Activated CD8-positive, alpha-beta memory T cell treated with anti-CD3 and anti-CD28 coated beads for 4 hours (primary cell): ENCODE results near the gene FOXF2.
"Not testable (repeated sequence)": the region's sequence is repeated elsewhere in the genome, so short reads cannot be mapped to it uniquely, and the experiment has no call there.

ENCODE experiments used
- DNase-seq, 2 donors: peaks; one replicate each; pipeline ENCODE4 v3.0.0-alpha.2; 2020; ENCODE audit warnings: low read depth in 2 of 2

The FOXF2 gene

DNA sequence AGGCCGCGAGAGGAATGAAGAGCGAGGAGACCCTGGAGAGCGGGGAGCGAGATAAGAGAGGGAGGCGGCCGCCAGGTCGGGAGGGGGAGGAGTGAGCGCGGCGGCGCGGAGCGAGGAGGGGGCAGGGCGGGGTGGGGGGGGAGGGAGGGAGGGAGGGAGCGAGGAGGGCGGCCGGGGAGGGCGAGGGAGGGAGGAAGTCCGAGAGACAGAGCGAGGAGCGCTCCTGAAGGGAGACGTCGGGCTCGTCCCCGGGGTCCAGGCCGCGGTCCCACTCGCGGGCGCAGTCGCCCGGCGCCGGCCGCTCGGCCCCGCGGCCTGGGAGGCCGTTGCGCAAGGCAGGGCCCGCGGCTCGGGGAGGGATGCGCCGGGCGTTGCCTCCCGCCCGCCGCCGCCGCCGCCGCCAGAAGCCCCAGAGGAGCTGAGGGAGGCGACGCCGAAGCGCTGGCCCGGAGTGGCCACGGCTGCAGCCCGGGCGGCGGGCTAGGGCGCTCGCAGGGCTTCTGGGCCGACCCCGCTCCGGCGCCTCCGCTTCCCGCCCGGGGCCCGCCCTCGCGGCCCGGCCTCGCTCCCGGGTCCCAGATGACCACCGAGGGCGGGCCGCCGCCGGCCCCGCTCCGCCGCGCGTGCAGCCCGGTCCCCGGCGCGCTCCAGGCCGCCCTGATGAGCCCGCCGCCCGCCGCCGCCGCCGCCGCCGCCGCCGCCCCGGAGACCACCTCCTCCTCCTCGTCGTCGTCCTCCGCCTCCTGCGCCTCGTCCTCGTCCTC lies at the start of gene FOXF2:
Gene FOXF2 (plus strand): TSS at position 208 of the 764 bp plus-strand sequence. CDS start 372 bp downstream, at position 580.
- DNase-seq, result no peak

DNA sequence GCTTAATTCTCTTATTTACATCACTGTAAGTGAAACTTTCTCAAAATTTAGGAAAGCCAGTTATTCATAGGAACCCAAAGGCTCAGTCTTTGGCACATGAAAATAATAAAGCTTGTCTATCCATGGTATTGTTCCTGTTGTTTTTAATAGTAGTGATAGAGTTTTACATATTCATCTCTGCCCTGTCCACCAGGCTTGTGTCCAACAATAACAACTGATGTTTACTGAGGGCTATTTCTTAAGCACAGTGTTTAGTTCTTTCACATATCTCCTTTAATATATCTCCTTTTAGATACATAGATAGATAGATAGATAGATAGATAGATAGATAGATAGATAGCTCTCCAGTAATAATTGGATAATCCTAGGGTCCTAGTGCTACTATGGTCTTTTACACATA lies 43.3 kb upstream of the FOXF2 start:
- no peak for DNase-seq

- no peak for DNase-seq
Measured at GRCh38 chr6:1346558-1347091, 42.8 kb upstream of the FOXF2 start.

- DNase-seq, result no peak
Measured at GRCh38 chr6:1347161-1347560, 42.2 kb upstream of the FOXF2 start.

DNA sequence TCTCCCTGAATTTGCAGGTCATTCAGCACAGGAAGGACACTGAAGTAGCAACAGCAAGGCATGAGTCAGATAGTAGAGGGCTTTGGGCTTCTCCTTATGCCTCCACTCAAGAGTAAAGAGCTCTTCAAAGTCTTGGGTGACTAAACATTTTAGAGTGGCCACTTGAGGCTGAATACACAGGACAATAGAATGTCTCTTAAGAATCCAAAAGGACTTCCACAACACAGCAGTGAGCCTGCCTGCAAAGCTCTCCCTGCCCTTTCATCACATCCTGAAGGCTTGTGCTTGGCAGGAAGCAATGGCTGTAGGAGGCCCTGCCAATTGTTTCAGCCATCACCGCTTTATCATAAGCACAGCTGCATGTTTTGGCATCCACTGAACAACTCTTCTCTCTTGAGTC lies 40.7 kb upstream of the FOXF2 start:
- DNase-seq, result no peak

DNA sequence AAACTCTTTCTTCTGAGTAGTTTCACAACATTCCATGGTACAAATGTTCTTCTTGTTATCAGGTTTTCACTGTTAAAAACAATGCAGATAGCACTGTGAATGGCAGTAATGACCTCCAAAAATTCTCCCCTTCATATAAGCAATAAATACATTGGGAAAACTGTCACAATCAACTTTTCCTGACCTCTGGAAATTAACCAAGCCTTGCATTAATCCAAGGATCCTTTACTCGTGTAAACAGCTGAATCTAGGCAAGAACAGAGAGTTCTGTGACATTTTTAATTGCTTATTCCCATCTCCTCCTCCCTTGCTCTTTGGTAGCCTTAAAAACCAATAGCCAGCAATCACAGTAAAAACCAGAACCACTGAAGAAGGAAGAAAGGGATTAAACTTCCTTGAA lies 39.7 kb upstream of the FOXF2 start:
- no peak for DNase-seq

GRCh38 chr6:1351381-1352008 lies 37.9 kb upstream of the FOXF2 start:
- DNase-seq, result no peak

DNA sequence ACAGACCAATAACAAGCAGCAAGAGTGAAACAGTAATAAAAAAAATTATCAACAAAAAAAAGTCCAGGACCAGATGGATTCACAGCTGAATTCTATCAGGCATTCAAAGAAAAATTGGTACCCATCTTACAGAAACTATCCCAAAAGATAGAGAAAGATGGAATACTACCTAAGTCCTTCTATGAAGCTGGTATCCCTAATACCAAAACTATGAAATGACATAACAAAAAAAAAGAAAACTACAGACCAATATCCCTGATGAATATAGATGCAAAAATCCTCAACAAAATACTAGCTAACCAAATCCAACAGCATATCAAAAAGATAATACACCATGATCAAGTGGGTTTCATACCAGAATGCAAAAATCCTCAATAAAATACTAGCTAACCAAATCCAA lies 34.3 kb upstream of the FOXF2 start:
- DNase-seq, result not testable (repeated sequence)

GRCh38 chr6:1361717-1362116 lies 27.7 kb upstream of the FOXF2 start:
- not testable (repeated sequence) for DNase-seq

DNA sequence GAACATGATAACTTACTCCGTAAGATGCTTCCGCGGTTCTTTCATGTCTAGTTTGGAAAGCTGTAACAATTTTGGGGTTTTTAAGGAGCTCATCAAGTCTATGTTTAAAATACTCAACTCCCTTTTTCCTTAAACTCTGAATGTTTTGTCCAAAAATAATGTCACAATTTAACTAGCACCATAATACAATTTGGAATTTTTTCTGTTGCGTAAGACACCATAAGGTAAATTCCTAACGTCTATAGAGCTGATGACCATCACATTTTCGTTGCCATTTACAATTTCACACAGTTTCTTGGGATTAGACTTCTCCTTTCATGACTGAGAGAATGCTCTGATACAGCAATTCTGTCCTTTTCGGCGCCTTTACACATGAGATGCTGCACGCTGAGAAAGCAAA lies 26.7 kb upstream of the FOXF2 start:
- DNase-seq, result no peak

- no peak for DNase-seq
Measured at GRCh38 chr6:1363298-1363697, 26.1 kb upstream of the FOXF2 start.

DNA sequence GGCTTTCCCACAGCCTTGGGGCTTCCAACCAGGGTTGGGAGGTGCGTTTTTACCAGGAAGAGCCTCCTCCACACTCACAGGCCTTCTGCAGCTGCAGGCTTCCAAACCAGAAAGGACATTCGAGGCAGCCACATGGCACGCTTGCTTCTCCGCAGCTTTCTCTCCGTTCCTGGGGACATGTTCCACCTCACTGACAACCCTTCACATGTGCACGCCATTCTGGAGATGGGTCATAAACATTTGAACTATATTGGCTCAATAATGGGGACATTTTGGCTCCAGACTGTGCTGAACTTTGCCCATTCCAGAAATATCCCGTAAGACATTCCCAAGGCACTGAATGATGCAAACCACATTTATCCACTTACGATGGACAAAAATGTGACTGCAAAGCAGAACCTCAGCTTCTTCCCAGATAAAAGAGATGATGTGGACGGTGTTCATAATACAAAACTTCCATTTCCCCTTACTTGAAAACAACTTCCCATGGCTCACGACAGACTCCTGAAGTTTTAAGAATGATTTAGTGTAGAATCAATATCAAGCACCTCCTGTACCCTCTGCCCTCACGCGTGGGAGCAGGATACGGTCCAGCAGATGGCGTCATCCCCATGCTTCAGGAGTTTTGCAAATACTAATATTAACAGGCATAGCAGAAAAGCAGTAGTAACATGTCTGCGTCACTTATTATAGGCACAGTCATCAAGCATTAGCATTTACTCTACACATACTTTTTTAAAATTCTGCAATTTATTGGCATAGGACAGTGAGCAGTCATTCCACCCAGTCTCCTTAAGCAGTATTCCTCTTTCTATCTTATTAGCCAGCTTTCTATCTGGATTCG lies 25.4 kb upstream of the FOXF2 start:
- no peak for DNase-seq

DNA sequence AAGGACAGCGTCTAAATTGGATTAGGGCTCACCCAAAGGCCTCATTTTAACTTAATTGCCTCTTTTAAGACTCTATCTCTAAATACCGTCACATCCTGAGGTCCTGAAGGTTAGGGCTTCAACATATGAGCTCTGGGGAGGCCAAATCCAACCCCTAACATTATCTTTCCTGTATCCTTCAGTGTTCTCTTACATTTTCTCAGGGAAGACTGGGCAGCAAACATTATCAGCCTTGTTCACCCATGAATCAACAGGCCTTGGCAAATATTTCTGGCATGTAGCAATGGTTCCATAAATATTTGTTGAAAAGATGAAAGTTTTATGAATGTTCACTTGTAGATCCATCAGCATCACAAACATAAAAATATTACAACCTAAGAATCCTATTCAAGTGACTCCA lies 24.6 kb upstream of the FOXF2 start:
- no peak for DNase-seq

GRCh38 chr6:1365686-1366085 lies 23.7 kb upstream of the FOXF2 start:
- no peak for DNase-seq

DNA sequence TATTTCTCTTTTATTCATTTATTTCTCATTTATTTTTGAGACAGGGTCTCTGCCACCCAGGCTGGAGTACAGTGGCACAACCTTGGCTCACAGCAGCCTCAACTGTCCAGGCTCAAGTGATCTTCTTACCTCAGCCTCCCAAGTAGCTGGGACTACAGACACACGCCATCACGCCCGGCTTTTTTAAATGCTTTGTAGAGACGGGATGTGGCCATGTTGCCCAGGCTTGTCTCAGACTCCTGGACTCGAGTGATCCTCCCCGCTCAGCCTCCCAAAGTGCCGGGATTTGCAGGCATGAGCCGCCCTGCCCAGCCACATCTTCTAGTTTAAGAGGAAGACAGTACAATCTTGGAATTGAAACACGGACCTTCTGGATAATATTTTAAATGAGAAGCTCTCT lies 21.6 kb upstream of the FOXF2 start:
- DNase-seq, result no peak

DNA sequence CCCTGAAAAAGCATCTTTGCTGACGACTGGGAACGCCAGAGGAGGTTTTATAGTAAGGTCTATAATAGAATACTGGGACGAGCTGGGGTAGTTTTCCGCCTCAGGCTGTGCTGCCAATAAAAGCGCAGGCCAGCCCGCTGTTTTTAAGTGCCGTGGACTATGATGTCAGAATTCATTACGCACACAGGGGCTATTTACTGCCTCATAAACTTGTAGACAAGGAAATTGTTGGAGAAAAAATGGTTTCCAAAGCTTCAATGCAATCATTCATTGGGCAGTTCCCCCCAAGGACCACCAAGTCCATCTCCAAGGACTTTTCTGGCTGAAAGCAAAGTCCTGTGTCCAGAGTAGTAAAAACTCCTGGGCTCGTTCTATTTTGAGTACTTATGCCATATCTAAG lies 20.4 kb upstream of the FOXF2 start:
- no peak for DNase-seq

- DNase-seq, result not testable (repeated sequence)
Measured at GRCh38 chr6:1369695-1370094, 19.7 kb upstream of the FOXF2 start.

DNA sequence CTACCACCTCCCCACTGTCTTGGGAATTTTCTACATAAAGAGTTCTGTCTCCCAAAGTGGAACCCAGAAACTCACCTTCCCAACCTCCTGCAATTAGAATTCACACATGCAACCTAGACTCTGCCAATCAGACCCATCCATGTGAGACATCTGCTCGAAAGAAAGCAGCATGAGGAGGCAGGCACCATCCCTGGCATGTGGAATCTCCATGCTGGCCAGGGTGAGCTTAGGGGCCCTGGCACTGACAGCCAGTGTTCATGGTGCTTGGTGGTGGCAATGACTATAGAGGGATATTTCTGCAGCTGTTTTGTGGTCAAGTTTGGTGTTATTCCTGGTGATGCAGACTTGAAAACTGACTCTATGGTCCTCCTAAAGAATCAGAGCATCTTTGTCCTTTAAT lies 17.4 kb upstream of the FOXF2 start:
- DNase-seq, result no peak

DNA sequence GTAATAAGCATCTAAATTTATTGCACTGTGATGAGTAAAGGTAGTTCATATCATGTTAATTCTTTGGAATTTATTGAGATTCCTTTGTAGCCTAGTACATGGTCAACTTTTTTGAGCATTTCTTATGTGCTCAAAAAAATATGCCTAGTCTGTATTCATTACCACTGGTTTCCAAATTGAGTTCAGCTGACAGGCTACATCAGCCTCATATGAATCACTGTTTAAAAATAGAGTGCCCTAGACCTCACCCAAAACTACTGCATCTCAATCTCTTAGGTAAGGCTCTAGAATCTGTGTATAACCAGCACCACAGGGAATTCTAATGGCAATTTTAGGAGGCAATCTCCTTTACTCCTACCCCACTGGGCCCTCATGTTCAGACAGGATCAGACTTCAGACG lies 16.7 kb upstream of the FOXF2 start:
- DNase-seq, result no peak

GRCh38 chr6:1376653-1377052 lies 12.7 kb upstream of the FOXF2 start:
- DNase-seq, result no peak

DNA sequence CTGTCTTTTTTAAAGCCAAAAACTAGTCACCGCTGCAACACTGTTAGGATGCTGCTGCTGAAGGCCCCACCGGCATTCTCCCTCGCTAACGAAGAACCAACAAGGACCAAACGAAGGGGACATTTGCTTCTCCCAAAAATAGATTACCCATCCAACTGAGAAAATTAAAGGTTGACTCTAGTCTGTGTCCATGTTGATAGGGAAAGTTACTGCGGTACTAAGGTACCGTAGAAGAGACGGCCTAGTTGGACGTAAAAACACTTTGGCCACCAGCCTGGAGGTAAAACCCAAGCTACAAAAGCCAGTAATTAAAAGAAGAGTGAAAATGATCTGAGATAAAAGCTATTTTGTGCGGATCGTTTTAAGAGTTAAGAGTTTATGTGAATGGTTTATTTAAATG lies 11.8 kb upstream of the FOXF2 start:
- DNase-seq, result no peak
